Measurements from ENCODE around the gene SEPTIN7. TPM values are rescaled to one million over a fixed set of nuclear protein-coding genes. Genes with fewer than 3 reads are reported as not detected.

Gene SEPTIN7
- total and polyA plus RNA-seq, 4 donors = 101 to 296 (median 132) TPM

GRCh38 chr7:35758421-35758820, 42.4 kb upstream of the SEPTIN7 start:
- ATAC-seq (ENCODE audit: insufficient read depth, low FRiP score) = no peak
- no peaks in the 10 kb centered on the region for H3K36me3 ChIP-seq (ENCODE audit: control insufficient read depth in 4 of 4, insufficient read depth in 4 of 4, low read length in 4 of 4)
- no peak overlapping the region for H3K4me3 ChIP-seq
- TF ChIP-seq CTCF (IDR thresholded peaks at IDR 0.05; ENCODE audit: control extremely low read depth, extremely low read depth) = no peak
- peaks cover 2 to 49% (median 26%) of the 10 kb centered on the region in 5 donors for H3K4me1 ChIP-seq (ENCODE audit: control insufficient read depth in 5 of 5, insufficient read depth in 5 of 5, low read length in 5 of 5)
- no peaks in the 10 kb centered on the region for H3K9me3 ChIP-seq (ENCODE audit: control insufficient read depth in 4 of 4, insufficient read depth in 3 of 4, low read length in 3 of 4)
- H3K9ac ChIP-seq (ENCODE audit: insufficient read depth in 1 of 2, low read length in 2 of 2) = no peak overlapping the region
- no peak for DNase-seq
- 52 to 53% methylated on average over 2 of the region's 2 CpGs for WGBS, 2 donors
- H3K27me3 ChIP-seq (ENCODE audit: control insufficient read depth in 3 of 3, insufficient read depth in 3 of 3, low read length in 2 of 3) = no peaks in the 10 kb centered on the region
- no peak overlapping the region for H3K27ac ChIP-seq (ENCODE audit: low read depth in 1 of 2, low read length in 1 of 2)

GRCh38 chr7:35760143-35760745, 40.6 kb upstream of the SEPTIN7 start:
- WGBS, 2 donors = 57 to 74% methylated on average over 7 of the region's 7 CpGs

GRCh38 chr7:35761871-35762677, 38.8 kb upstream of the SEPTIN7 start:
- ATAC-seq (ENCODE audit: insufficient read depth, low FRiP score) (no peak), DNase-seq (peak in 2 of 3 donors; percentile 52 to 57)
- no peaks in the 10 kb centered on the region for H3K9me3 ChIP-seq (ENCODE audit: control insufficient read depth in 4 of 4, insufficient read depth in 3 of 4, low read length in 3 of 4)
- no peaks in the 10 kb centered on the region for H3K27me3 ChIP-seq (ENCODE audit: control insufficient read depth in 3 of 3, insufficient read depth in 3 of 3, low read length in 2 of 3)
- H3K36me3 ChIP-seq (ENCODE audit: control insufficient read depth in 4 of 4, insufficient read depth in 4 of 4, low read length in 4 of 4) = no peaks in the 10 kb centered on the region
- TF ChIP-seq CTCF (IDR thresholded peaks at IDR 0.05; ENCODE audit: control extremely low read depth, extremely low read depth) = no peak
- WGBS, 2 donors = 57 to 68% methylated on average over 4 of the region's 4 CpGs
- peak overlapping the region in 1 of 2 donors; percentile 16 for H3K27ac ChIP-seq (ENCODE audit: low read depth in 1 of 2, low read length in 1 of 2)
- H3K4me1 ChIP-seq (ENCODE audit: control insufficient read depth in 5 of 5, insufficient read depth in 5 of 5, low read length in 5 of 5) = peaks cover 0 to 30% (median 5%) of the 10 kb centered on the region in 5 donors
- H3K4me3 ChIP-seq = no peak overlapping the region
- no peak overlapping the region for H3K9ac ChIP-seq (ENCODE audit: insufficient read depth in 1 of 2, low read length in 2 of 2)

More at GRCh38 chr7:35760143-35760745, 40.6 kb upstream of the SEPTIN7 start:
- TF ChIP-seq CTCF (IDR thresholded peaks at IDR 0.05; ENCODE audit: control extremely low read depth, extremely low read depth) = no peak
- H3K9ac ChIP-seq (ENCODE audit: insufficient read depth in 1 of 2, low read length in 2 of 2) = no peak overlapping the region
- peaks cover 0 to 31% (median 10%) of the 10 kb centered on the region in 5 donors for H3K4me1 ChIP-seq (ENCODE audit: control insufficient read depth in 5 of 5, insufficient read depth in 5 of 5, low read length in 5 of 5)
- H3K4me3 ChIP-seq = no peak overlapping the region
- DNase-seq = peak; percentile 47 to 79 (median 72)
- no peak overlapping the region for H3K27ac ChIP-seq (ENCODE audit: low read depth in 1 of 2, low read length in 1 of 2)
- no peaks in the 10 kb centered on the region for H3K36me3 ChIP-seq (ENCODE audit: control insufficient read depth in 4 of 4, insufficient read depth in 4 of 4, low read length in 4 of 4)
- ATAC-seq (ENCODE audit: insufficient read depth, low FRiP score) = no peak
- no peaks in the 10 kb centered on the region for H3K27me3 ChIP-seq (ENCODE audit: control insufficient read depth in 3 of 3, insufficient read depth in 3 of 3, low read length in 2 of 3)
- H3K9me3 ChIP-seq (ENCODE audit: control insufficient read depth in 4 of 4, insufficient read depth in 3 of 4, low read length in 3 of 4) = no peaks in the 10 kb centered on the region
